Choroid plexus epithelial cell (primary cell): Measurements from ENCODE around the gene RET.

Experiments used
- DNase-seq: peaks from one replicate; pipeline ENCODE4 v3.0.0-alpha.2; 2010; ENCODE audit warnings: low read depth
- H3K4me3 ChIP-seq: 2 replicates; pipeline ENCODE4 v1.5.1; 2011; ENCODE audit warnings: low read depth, mild to moderate bottlenecking, control low read depth, low read length, moderate library complexity
- CTCF ChIP-seq: conservative IDR thresholded peaks from 2 replicates; pipeline ENCODE4 v1.5.1; 2011; ENCODE audit warnings: low read depth, mild to moderate bottlenecking, control low read depth, inconsistent platforms, low read length, moderate library complexity

The RET gene

GRCh38 chr10:43044961-43045621, 31.8 kb upstream of the RET start:
- no peak overlapping the region for H3K4me3 ChIP-seq
- no peak for DNase-seq
- TF ChIP-seq CTCF = no peak

GRCh38 chr10:43045631-43046287, 31.1 kb upstream of the RET start:
- no peak for TF ChIP-seq CTCF
- no peak for DNase-seq
- H3K4me3 ChIP-seq = no peak overlapping the region

- DNase-seq = no peak
- no peak for TF ChIP-seq CTCF
These were observed 30.4 kb upstream of the RET start for GRCh38 chr10:43046288-43046991.

GRCh38 chr10:43047288-43047970, 29.4 kb upstream of the RET start:
- no peak for DNase-seq
- no peak for TF ChIP-seq CTCF
- no peak overlapping the region for H3K4me3 ChIP-seq

More at GRCh38 chr10:43046288-43046991, 30.4 kb upstream of the RET start:
- no peak overlapping the region for H3K4me3 ChIP-seq

- DNase-seq = peak; percentile 15
- no peak for TF ChIP-seq CTCF
These were observed 28.4 kb upstream of the RET start for GRCh38 chr10:43048301-43049051.

GRCh38 chr10:43049081-43049551, 27.8 kb upstream of the RET start:
- DNase-seq = no peak
- no peak for TF ChIP-seq CTCF

More at GRCh38 chr10:43048301-43049051, 28.4 kb upstream of the RET start:
- no peak overlapping the region for H3K4me3 ChIP-seq

More at GRCh38 chr10:43049081-43049551, 27.8 kb upstream of the RET start:
- no peak overlapping the region for H3K4me3 ChIP-seq
